GM18870 (cell line): ENCODE measurements around the gene ZMYM2.

Source experiments
- ATAC-seq: cut with Tn5 transposase; IDR thresholded peaks from one replicate; pipeline ENCODE4 v1.9.1; 2021; ENCODE audit warnings: moderate library complexity; ENCODE audit not compliant: unreplicated experiment

The ZMYM2 gene

GRCh38 chr13:20131057-20131832 lies 172.7 kb downstream of the ZMYM2 start:
- ATAC-seq, result no peak

DNA sequence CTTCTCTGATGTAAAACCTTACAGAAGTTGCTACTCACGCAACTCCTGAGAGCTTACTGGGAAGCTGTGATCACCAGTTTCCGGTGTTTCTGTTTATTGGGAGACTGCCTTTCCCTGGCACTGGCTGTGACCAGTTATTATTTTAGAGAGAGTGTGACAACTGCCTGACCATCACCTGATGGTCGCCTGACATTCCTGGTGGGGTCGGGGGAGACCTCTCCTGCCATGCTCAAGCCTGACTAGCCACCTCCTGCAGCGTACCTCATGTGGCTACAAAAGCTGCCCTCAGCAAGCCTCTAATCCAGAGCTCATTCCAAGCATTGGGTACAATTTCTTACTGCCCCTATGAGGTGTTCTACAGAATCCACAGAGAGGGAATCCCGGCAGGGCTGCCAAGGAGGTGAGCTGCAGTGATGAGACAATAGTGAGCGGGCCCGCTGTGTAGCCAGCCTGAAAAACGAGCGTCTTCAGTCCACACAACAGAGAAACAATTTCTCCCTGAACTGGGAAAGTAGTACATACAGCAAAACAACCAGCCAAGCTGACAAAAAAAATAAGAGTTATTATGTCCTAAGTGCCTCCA lies 173.6 kb downstream of the ZMYM2 start:
- ATAC-seq, result no peak

DNA sequence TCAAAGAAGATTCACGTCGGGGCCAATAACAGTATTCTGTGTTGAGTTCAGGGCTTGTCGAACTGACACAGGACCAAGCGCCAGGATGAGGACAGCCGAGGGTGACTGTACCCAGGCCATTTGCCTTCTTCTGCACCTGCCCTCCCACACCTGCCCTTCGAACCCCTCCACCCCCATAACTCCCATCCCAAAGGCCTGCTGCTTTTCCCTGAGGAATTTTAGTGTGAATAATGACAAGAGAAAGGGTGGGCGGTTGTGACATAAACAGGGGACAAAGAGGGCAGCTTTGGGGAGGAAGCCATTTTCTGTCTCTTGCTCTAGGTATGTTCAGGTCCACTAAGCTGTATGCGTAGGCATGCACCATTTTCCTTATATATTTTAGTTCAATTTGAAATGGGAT lies 176.2 kb downstream of the ZMYM2 start:
- no peak for ATAC-seq

- ATAC-seq, result no peak
Observed at GRCh38 chr13:20136781-20137703, 178.5 kb downstream of the ZMYM2 start.

GRCh38 chr13:20137875-20138274 lies 179.3 kb downstream of the ZMYM2 start:
- no peak for ATAC-seq

DNA sequence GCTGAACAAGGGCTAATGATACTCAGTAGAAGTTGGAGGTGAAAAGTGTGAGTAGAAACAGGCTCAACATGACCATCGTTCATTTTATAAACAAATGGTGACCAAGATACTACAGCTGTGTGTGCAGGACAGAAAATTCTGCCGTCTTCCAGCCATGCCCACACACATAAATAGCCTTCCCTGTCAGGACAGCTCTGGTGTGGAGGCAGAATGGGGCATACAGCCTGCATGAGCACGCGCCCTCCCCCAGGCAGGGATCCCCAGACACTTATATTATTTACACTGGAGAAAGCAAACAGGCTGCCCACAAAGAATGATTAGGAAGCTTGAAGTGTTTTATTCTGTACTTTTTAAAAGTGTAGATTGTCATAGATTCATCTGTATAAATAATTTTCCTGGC lies 182.0 kb downstream of the ZMYM2 start:
- ATAC-seq, result no peak
